Measurements from ENCODE around the gene BCAR1. TPM values are rescaled to one million over a fixed set of nuclear protein-coding genes. Genes with fewer than 3 reads are reported as not detected.
"Not testable (repeated sequence)": the region's sequence is repeated elsewhere in the genome, so short reads cannot be mapped to it uniquely, and the experiment has no call there.

The BCAR1 gene
- polyA plus RNA-seq, 1 donor from 2014 or later: 39.1 TPM

- no peaks in the 10 kb centered on the region for H3K27me3 ChIP-seq (ENCODE audit: insufficient read depth, low read depth, low read length)
- H3K9ac ChIP-seq (ENCODE audit: low read length): no peak overlapping the region
- no peaks in the 10 kb centered on the region for H4K20me1 ChIP-seq (ENCODE audit: insufficient read depth)
- H3K9me2 ChIP-seq (ENCODE audit: insufficient read depth, low read length): no peaks in the 10 kb centered on the region
- no peaks in the 10 kb centered on the region for H3K79me2 ChIP-seq (replicated peaks; ENCODE audit: insufficient read depth, low read length)
- no peaks in the 10 kb centered on the region for H3K9me3 ChIP-seq (ENCODE audit: low read length)
- no peak for TF ChIP-seq TAF1 (IDR thresholded peaks at IDR 0.05; ENCODE audit: low read depth)
- no peak for TF ChIP-seq EP300 (conservative IDR thresholded peaks at IDR 0.05; ENCODE audit: poor library complexity, severe bottlenecking)
- TF ChIP-seq EZH2 (IDR thresholded peaks at IDR 0.05; ENCODE audit: borderline replicate concordance, insufficient read depth, low read length, poor library complexity, severe bottlenecking): no peak
- no peak for TF ChIP-seq CTCF (IDR thresholded peaks at IDR 0.05; ENCODE audit: poor library complexity, severe bottlenecking)
- TF ChIP-seq, protein P1, sequence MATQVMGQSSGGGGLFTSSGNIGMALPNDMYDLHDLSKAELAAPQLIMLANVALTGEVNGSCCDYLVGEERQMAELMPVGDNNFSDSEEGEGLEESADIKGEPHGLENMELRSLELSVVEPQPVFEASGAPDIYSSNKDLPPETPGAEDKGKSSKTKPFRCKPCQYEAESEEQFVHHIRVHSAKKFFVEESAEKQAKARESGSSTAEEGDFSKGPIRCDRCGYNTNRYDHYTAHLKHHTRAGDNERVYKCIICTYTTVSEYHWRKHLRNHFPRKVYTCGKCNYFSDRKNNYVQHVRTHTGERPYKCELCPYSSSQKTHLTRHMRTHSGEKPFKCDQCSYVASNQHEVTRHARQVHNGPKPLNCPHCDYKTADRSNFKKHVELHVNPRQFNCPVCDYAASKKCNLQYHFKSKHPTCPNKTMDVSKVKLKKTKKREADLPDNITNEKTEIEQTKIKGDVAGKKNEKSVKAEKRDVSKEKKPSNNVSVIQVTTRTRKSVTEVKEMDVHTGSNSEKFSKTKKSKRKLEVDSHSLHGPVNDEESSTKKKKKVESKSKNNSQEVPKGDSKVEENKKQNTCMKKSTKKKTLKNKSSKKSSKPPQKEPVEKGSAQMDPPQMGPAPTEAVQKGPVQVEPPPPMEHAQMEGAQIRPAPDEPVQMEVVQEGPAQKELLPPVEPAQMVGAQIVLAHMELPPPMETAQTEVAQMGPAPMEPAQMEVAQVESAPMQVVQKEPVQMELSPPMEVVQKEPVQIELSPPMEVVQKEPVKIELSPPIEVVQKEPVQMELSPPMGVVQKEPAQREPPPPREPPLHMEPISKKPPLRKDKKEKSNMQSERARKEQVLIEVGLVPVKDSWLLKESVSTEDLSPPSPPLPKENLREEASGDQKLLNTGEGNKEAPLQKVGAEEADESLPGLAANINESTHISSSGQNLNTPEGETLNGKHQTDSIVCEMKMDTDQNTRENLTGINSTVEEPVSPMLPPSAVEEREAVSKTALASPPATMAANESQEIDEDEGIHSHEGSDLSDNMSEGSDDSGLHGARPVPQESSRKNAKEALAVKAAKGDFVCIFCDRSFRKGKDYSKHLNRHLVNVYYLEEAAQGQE (IDR thresholded peaks at IDR 0.05; ENCODE audit: borderline replicate concordance): no peak
- no peaks in the 10 kb centered on the region for H3K36me3 ChIP-seq (ENCODE audit: insufficient read depth, low read length)
- no peaks in the 10 kb centered on the region for H3F3A ChIP-seq (ENCODE audit: insufficient read depth, low read length, poor library complexity, severe bottlenecking)
- H3K27ac ChIP-seq (ENCODE audit: low read length): no peak overlapping the region
- H3K4me2 ChIP-seq (ENCODE audit: low read length): no peak overlapping the region
- H2AFZ ChIP-seq (ENCODE audit: low read depth, low read length): no peak overlapping the region
- H3K4me3 ChIP-seq (ENCODE audit: low read length): no peak overlapping the region
Measured at GRCh38 chr16:75282466-75283281, 31.2 kb upstream of the BCAR1 start.

DNA sequence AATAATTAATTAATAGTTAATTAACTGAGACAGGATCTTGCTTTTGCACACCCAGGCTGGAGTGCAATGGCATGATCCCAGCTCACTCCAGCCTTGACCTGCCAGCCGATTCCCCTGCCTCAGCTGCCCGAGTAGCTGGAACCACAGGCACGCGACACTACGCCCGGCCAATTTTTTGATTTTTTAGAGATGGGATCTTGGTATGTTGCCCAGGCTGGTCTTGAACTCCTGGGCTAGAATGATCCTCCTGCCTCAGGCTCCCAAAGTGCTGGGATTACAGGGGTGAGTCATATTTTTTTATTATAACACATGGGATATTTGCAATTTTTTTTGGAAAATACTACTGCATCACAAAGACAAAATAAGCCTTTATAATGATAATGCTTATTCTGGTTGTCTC is 30.4 kb upstream of the BCAR1 start:
- Histone ChIP-seq H3F3A (ENCODE audit: insufficient read depth, low read length, poor library complexity, severe bottlenecking) (no peaks in the 10 kb centered on the region), H3K9me3 (ENCODE audit: low read length) (no peaks in the 10 kb centered on the region), H3K27me3 (ENCODE audit: insufficient read depth, low read depth, low read length) (no peaks in the 10 kb centered on the region), H3K27ac (ENCODE audit: low read length) (no peak overlapping the region), H3K36me3 (ENCODE audit: insufficient read depth, low read length) (no peaks in the 10 kb centered on the region), H2AFZ (ENCODE audit: low read depth, low read length) (no peak overlapping the region), H3K9ac (ENCODE audit: low read length) (no peak overlapping the region), H3K79me2 (replicated peaks; ENCODE audit: insufficient read depth, low read length) (no peaks in the 10 kb centered on the region), H3K9me2 (ENCODE audit: insufficient read depth, low read length) (no peaks in the 10 kb centered on the region), H3K4me3 (ENCODE audit: low read length) (no peak overlapping the region), H3K4me2 (ENCODE audit: low read length) (no peak overlapping the region), H4K20me1 (ENCODE audit: insufficient read depth) (no peaks in the 10 kb centered on the region)
- TF ChIP-seq SMC3 (conservative IDR thresholded peaks at IDR 0.05; ENCODE audit: poor library complexity) (no peak), MXI1 (conservative IDR thresholded peaks at IDR 0.05; ENCODE audit: poor library complexity, severe bottlenecking) (no peak), POLR2AphosphoS5 (IDR thresholded peaks at IDR 0.05) (no peak), RAD21 (conservative IDR thresholded peaks at IDR 0.05) (no peak)
- TF ChIP-seq, protein P1 (IDR thresholded peaks at IDR 0.05; ENCODE audit: borderline replicate concordance): no peak

DNA sequence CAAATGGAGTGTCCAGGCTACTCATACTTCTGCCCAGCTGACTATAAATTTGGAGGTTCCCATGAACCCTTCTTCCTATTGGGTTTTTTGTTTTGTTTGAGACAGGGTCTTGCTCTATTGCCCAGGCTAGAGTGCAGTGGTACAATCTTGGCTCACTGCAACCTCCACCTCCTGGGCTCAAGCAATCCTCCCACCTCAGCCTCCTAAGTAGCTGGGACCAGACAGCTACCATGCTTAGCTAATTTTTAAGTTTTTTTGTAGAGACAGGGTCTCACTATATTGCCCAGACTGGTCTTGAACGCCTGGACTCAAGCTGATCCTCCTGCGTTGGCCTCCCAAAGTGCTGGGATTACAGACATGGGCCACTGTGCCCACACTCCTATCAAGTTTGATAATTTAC is 29.6 kb upstream of the BCAR1 start:
- H4K20me1 ChIP-seq (ENCODE audit: insufficient read depth); H3K9ac ChIP-seq (ENCODE audit: low read length); H3K27ac ChIP-seq (ENCODE audit: low read length); H3K9me3 ChIP-seq (ENCODE audit: low read length); H3K36me3 ChIP-seq (ENCODE audit: insufficient read depth, low read length); H3F3A ChIP-seq (ENCODE audit: insufficient read depth, low read length, poor library complexity, severe bottlenecking); H3K9me2 ChIP-seq (ENCODE audit: insufficient read depth, low read length); H3K27me3 ChIP-seq (ENCODE audit: insufficient read depth, low read depth, low read length); H2AFZ ChIP-seq (ENCODE audit: low read depth, low read length); H3K4me3 ChIP-seq (ENCODE audit: low read length); H3K4me2 ChIP-seq (ENCODE audit: low read length); H3K79me2 ChIP-seq (replicated peaks; ENCODE audit: insufficient read depth, low read length): not testable (repeated sequence)

Measured in neural cell (in vitro differentiated cells).